B cell (primary cell): Measurements from ENCODE around the gene CPM. TPM values are rescaled to one million over a fixed set of nuclear protein-coding genes. Genes with fewer than 3 reads are reported as not detected.

ENCODE experiments used
- ATAC-seq: fragments of 200-7000 bp; cut with Tn5 transposase; one replicate; pipeline ENCODE4 v1.10.0; 2021; ENCODE audit warnings: low read depth, mild to moderate bottlenecking, moderate number of reproducible peaks, moderate library complexity
- CTCF ChIA-PET: fragments of 350-600 bp; sonication (Branson Sonifier 250); formaldehyde crosslinking; loops from one replicate; lab custom pipeline; 2021; ENCODE audit warnings: antibody characterized with exemption, inconsistent platforms; lab: Charles Lee
- POLR2A ChIA-PET: fragments of 350-600 bp; sonication (Branson Sonifier 250); formaldehyde crosslinking; loops from one replicate; lab custom pipeline; 2021; ENCODE audit warnings: antibody characterized with exemption; lab: Charles Lee
- DNase-seq: peaks from one replicate; pipeline ENCODE4 v3.0.0; 2013
- H2AFZ ChIP-seq: 2 replicates; pipeline ENCODE4 v1.6.1; 2012; ENCODE audit warnings: mild to moderate bottlenecking, low read depth, low read length; ENCODE audit not compliant: insufficient read depth, poor library complexity, severe bottlenecking
- H3K27ac ChIP-seq, 2 donors: 1 replicate in 1 of 2; 2 replicates in 1 of 2; pipeline ENCODE4 v1.5.1; 2012 to 2013; ENCODE audit warnings: low read length in 2 of 2, mild to moderate bottlenecking in 2 of 2, moderate library complexity in 1 of 2
- H3K27me3 ChIP-seq, 4 experiments: fragments of 200-600 bp in 1 of 4; sonication (generic) in 1 of 4; replicated peaks in 1 of 4; 1 replicate in 2 of 4; 2 replicates in 2 of 4; pipeline versions ENCODE4 v1.6.1 to v1.7.0; 2013 to 2016; ENCODE audit warnings: low read length in 3 of 4, mild to moderate bottlenecking in 2 of 4, mixed read lengths in 1 of 4, moderate library complexity in 1 of 4; ENCODE audit not compliant: insufficient read depth in 4 of 4, control insufficient read depth in 3 of 4; ENCODE audit errors: control extremely low read depth in 1 of 4
- H3K36me3 ChIP-seq, 2 experiments: replicated peaks in 1 of 2; 1 replicate in 1 of 2; 2 replicates in 1 of 2; pipeline versions ENCODE4 v1.6.1 to v1.7.1; 2013; ENCODE audit warnings: low read length in 1 of 2; ENCODE audit not compliant: insufficient read depth in 2 of 2, control insufficient read depth in 1 of 2; ENCODE audit errors: control extremely low read depth in 1 of 2, extremely low read depth in 1 of 2
- H3K4me1 ChIP-seq, 2 donors: fragments of 200-600 bp in 1 of 2; sonication (generic) in 1 of 2; 1 replicate in 1 of 2; 2 replicates in 1 of 2; pipeline versions ENCODE4 v1.5.1 to v1.6.1; 2013 to 2017; ENCODE audit warnings: low read length in 2 of 2; ENCODE audit not compliant: control insufficient read depth in 2 of 2, insufficient read depth in 2 of 2
- H3K4me2 ChIP-seq: replicated peaks from 2 replicates; pipeline ENCODE3; 2012; ENCODE audit warnings: mild to moderate bottlenecking, low read depth, low read length; ENCODE audit not compliant: poor library complexity, severe bottlenecking
- H3K4me3 ChIP-seq, 5 experiments: fragments of 200-600 bp in 1 of 5; sonication (generic) in 1 of 5; 1 replicate in 3 of 5; 2 replicates in 2 of 5; pipeline versions ENCODE4 v1.5.1 to v1.7.0; 2011 to 2016; ENCODE audit warnings: low read length in 4 of 5, mild to moderate bottlenecking in 4 of 5, low read depth in 2 of 5, control low read depth in 1 of 5, moderate library complexity in 1 of 5; ENCODE audit not compliant: insufficient read depth in 1 of 5; ENCODE audit errors: control extremely low read depth in 1 of 5, extremely low read depth in 1 of 5
- H3K79me2 ChIP-seq: fragments of 200-600 bp; sonication (generic); one replicate; pipeline ENCODE4 v1.6.0; 2016; ENCODE audit warnings: low read length; ENCODE audit not compliant: control insufficient read depth, insufficient read depth
- H3K9ac ChIP-seq: fragments of 200-600 bp; sonication (generic); 2 replicates; pipeline ENCODE4 v1.6.1; 2017; ENCODE audit warnings: mild to moderate bottlenecking, low read length, moderate library complexity
- H3K9me3 ChIP-seq, 3 donors: one replicate each; pipeline versions ENCODE4 v1.6.1 to v1.7.1; 2013; ENCODE audit warnings: low read length in 2 of 3; ENCODE audit not compliant: control insufficient read depth in 2 of 3, insufficient read depth in 1 of 3; ENCODE audit errors: control extremely low read depth in 1 of 3
- H4K20me1 ChIP-seq: 2 replicates; pipeline ENCODE4 v1.6.0; 2012; ENCODE audit warnings: mild to moderate bottlenecking, low read length; ENCODE audit not compliant: insufficient read depth, control insufficient read depth, poor library complexity, severe bottlenecking
- H3K27ac Mint-ChIP-seq: one replicate; pipeline ENCODE4 v1.8.0; 2021; ENCODE audit warnings: mixed read lengths
- H3K27me3 Mint-ChIP-seq: one replicate; pipeline ENCODE4 v1.8.0; 2021; ENCODE audit warnings: mixed read lengths
- H3K4me1 Mint-ChIP-seq: one replicate; pipeline ENCODE4 v1.8.0; 2021; ENCODE audit warnings: mixed read lengths
- H3K4me3 Mint-ChIP-seq: one replicate; pipeline ENCODE4 v1.8.0; 2021; ENCODE audit warnings: mixed read lengths
- H3K9me3 Mint-ChIP-seq: one replicate; pipeline ENCODE4 v1.8.0; 2022; ENCODE audit warnings: mixed read lengths; ENCODE audit not compliant: insufficient read depth
- CTCF ChIP-seq: fragments of 200-600 bp; IDR thresholded peaks from one replicate; pipeline ENCODE4 v1.8.0; 2022; ENCODE audit warnings: antibody characterized with exemption, mild to moderate bottlenecking
- EZH2 ChIP-seq: IDR thresholded peaks from 2 replicates; pipeline ENCODE4 v1.6.1; 2012; ENCODE audit warnings: borderline replicate concordance, low read depth, mild to moderate bottlenecking, moderate library complexity, low read length; ENCODE audit not compliant: insufficient read depth, poor library complexity, severe bottlenecking
- WGBS: methylation state at CpG from one replicate; pipeline ENCODE4 v1.1.5; 2013; ENCODE audit warnings: missing lambda C conversion rate; ENCODE audit not compliant: insufficient coverage; 5-methylcytosine and 5-hydroxymethylcytosine counted together
- intact Hi-C: fragments of 100-400 bp; cut with micrococcal nuclease; formaldehyde crosslinking; loops from one replicate; pipeline ENCODE4 v1.10.0; 2022
- polyA plus RNA-seq: library from polyadenylated mRNA; depleted of rRNA; stranded (reverse); fragments of >200 nt; gene quantifications from 2 replicates; pipeline ENCODE4 v1.2.3, GENCODE V29; 2012
- total RNA-seq, 2 donors: library from RNA; stranded (reverse); fragments of 120-200 nt in 1 of 2; gene quantifications; 1 replicate in 1 of 2; 2 replicates in 1 of 2; pipeline versions ENCODE4 v1.2.3 to v1.2.4, GENCODE V29; 2013 to 2022

CPM gene
- total and polyA plus RNA-seq, 2 donors (not counting 1 experiment from before 2014, with no cell fraction given) = 1.2 to 5.0 TPM

- no peak for DNase-seq
- Mint-ChIP-seq H3K4me1 (peaks cover 10% of the 10 kb centered on the region), H3K27ac (no peak overlapping the region), H3K9me3 (peaks cover 5% of the 10 kb centered on the region), H3K27me3 (peaks cover 10% of the 10 kb centered on the region), H3K4me3 (no peak overlapping the region)
- POLR2A ChIA-PET = no interaction called here
- H3K9ac ChIP-seq = no peak overlapping the region
- H3K4me1 ChIP-seq = peaks cover 0 to 4% of the 10 kb centered on the region in 2 donors
- no peaks in the 10 kb centered on the region for H3K36me3 ChIP-seq
- TF ChIP-seq EZH2 (no peak), CTCF (no peak)
- H2AFZ ChIP-seq = no peak overlapping the region
- H3K27ac ChIP-seq = no peak overlapping the region
- 93% methylated on average over 8 of the region's 10 CpGs for WGBS
- no peak overlapping the region for H3K4me2 ChIP-seq
- H3K79me2 ChIP-seq = no peaks in the 10 kb centered on the region
- no peaks in the 10 kb centered on the region for H4K20me1 ChIP-seq
- no peak for ATAC-seq
- CTCF ChIA-PET = no interaction called here
- no peaks in the 10 kb centered on the region for H3K27me3 ChIP-seq
- peaks cover 2 to 12% (median 9%) of the 10 kb centered on the region in 3 donors for H3K9me3 ChIP-seq
- H3K4me3 ChIP-seq = no peak overlapping the region
- intact Hi-C loops = no loop called here
Measured at GRCh38 chr12:68980476-68981212, 47.7 kb upstream of the CPM start.

DNA sequence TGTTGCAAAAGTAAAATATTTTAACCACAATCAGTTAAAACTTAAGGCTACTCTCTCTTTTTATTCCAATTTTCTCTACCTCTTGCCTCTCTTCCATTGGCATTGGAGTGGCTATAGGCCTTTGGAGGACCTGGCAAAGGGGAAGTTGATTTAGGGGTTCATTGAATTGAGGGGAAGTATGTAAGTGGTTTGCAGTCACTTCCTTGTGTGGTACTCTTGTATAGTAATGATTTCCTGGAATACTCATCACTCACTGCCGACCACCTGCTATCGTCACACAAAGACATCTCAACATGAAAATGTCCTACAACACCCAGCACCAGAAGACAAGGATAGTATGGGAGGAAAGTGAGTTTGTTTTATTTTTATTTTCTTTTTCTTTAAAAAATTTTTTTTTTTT is 45.7 kb upstream of the CPM start:
- CTCF ChIA-PET = no interaction called here
- Histone ChIP-seq H3K27me3 (no peaks in the 10 kb centered on the region), H3K4me2 (no peak overlapping the region), H4K20me1 (no peaks in the 10 kb centered on the region), H3K4me1 (peaks cover 0 to 4% of the 10 kb centered on the region in 2 donors), H3K79me2 (no peaks in the 10 kb centered on the region), H3K36me3 (no peaks in the 10 kb centered on the region), H3K9ac (no peak overlapping the region), H2AFZ (no peak overlapping the region), H3K9me3 (peaks cover 2 to 12% (median 9%) of the 10 kb centered on the region in 3 donors), H3K27ac (no peak overlapping the region), H3K4me3 (no peak overlapping the region)
- no peak for ATAC-seq
- no peak overlapping the region for H3K27ac Mint-ChIP-seq
- peaks cover 5% of the 10 kb centered on the region for H3K9me3 Mint-ChIP-seq
- no CpG with 5 or more reads among the region's 2 CpGs for WGBS
- no peak for DNase-seq
- H3K27me3 Mint-ChIP-seq = peaks cover 10% of the 10 kb centered on the region
- TF ChIP-seq EZH2 (no peak), CTCF (no peak)
- peaks cover 9% of the 10 kb centered on the region for H3K4me1 Mint-ChIP-seq
- intact Hi-C loops = no loop called here
- POLR2A ChIA-PET = no interaction called here
- H3K4me3 Mint-ChIP-seq = no peak overlapping the region
